PFSK-1 (cell line): ENCODE results near the gene PKP1.

ENCODE experiments used
- POLR2AphosphoS5 ChIP-seq: IDR thresholded peaks from 2 replicates; pipeline ENCODE4 v1.6.1; 2012; ENCODE audit warnings: low read depth, mild to moderate bottlenecking, control low read depth, low read length, moderate library complexity
- TAF1 ChIP-seq: IDR thresholded peaks from 2 replicates; pipeline ENCODE4 v1.6.1; 2012; ENCODE audit warnings: low read length, control low read depth, borderline replicate concordance; ENCODE audit not compliant: insufficient read depth

DNA sequence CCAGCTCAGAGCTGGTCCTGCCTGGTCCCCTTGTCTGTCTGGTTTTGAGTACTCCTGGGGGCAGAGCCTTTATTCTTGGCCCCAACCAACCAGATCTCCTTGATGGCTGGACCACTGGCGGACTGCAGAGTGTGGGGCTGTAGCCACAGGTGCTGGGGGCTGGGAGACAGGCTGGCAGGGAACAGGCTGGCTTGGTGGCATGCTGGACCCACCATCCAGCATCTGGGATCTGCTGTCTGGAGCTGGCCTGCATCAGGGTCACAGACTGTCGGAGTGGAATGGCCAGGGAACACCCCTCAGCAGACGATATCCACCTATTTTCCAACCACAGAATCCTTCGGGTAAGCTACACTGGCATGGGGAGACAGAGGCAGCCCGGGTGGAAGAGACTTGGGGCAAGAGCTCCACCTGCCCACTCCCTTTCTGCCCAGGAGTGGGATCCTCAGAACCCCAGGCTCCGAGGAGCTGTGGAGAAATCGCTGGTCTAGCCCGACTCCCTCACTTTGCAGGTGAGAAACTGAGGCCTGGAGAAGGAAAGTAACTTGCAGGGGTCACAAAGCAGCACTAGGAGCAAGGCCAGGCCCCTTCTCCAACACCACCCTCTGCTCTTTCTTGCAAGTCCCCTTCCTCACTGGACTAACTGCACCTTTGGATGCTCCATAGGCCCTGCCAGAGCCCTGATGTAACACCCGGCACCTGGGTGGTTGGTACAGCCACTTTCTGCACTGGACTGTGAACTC is 53.6 kb downstream of the PKP1 start:
- TF ChIP-seq TAF1 (no peak), POLR2AphosphoS5 (no peak)
